Femur (tissue), 1 donor: Measurements from ENCODE around the gene ADK.
A peak's percentile ranks its signal among the peaks of the same experiment; 100 is the strongest.

ENCODE experiments used
- DNase-seq: peaks from one replicate; pipeline ENCODE4 v3.0.0-alpha.2; 2017

The ADK gene

GRCh38 chr10:74683621-74684364 is 532.8 kb downstream of the ADK start:
- no peak for DNase-seq

GRCh38 chr10:74684462-74684861 is 533.4 kb downstream of the ADK start:
- no peak for DNase-seq

- no peak for DNase-seq
Observed at GRCh38 chr10:74685564-74685963, 534.5 kb downstream of the ADK start.

GRCh38 chr10:74690393-74690792 is 539.4 kb downstream of the ADK start:
- no peak for DNase-seq

- no peak for DNase-seq
Observed at GRCh38 chr10:74691164-74691563, 540.1 kb downstream of the ADK start.

- DNase-seq = peak; percentile 28
Observed at GRCh38 chr10:74704629-74705357, 553.8 kb downstream of the ADK start.

GRCh38 chr10:74705358-74705980 is 554.4 kb downstream of the ADK start:
- DNase-seq = no peak

GRCh38 chr10:74706966-74707365 is 555.9 kb downstream of the ADK start:
- DNase-seq = no peak

- DNase-seq = no peak
Observed at GRCh38 chr10:74708246-74708645, 557.2 kb downstream of the ADK start.

GRCh38 chr10:74718208-74718607 is 567.2 kb downstream of the ADK start:
- no peak for DNase-seq

GRCh38 chr10:74728225-74728624 is 577.2 kb downstream of the ADK start:
- no peak for DNase-seq

GRCh38 chr10:74730246-74730645 is 579.2 kb downstream of the ADK start:
- DNase-seq = no peak

- no peak for DNase-seq
Observed at GRCh38 chr10:74733612-74734011, 582.6 kb downstream of the ADK start.

GRCh38 chr10:74736029-74736428 is 585.0 kb downstream of the ADK start:
- DNase-seq = no peak

- no peak for DNase-seq
Observed at GRCh38 chr10:74738052-74738451, 587.0 kb downstream of the ADK start.

GRCh38 chr10:74738542-74738941 is 587.5 kb downstream of the ADK start:
- no peak for DNase-seq

GRCh38 chr10:74738985-74739567 is 588.1 kb downstream of the ADK start:
- peak; percentile 33 for DNase-seq

- no peak for DNase-seq
Observed at GRCh38 chr10:74743401-74743800, 592.4 kb downstream of the ADK start.

GRCh38 chr10:74745449-74745848 is 594.4 kb downstream of the ADK start:
- DNase-seq = no peak

GRCh38 chr10:74746813-74747212 is 595.8 kb downstream of the ADK start:
- no peak for DNase-seq

GRCh38 chr10:74748468-74749031 is 597.5 kb downstream of the ADK start:
- no peak for DNase-seq

- no peak for DNase-seq
Observed at GRCh38 chr10:74750848-74751274, 599.8 kb downstream of the ADK start.

- DNase-seq = no peak
Observed at GRCh38 chr10:74752371-74753040, 601.5 kb downstream of the ADK start.
